Osteocyte (in vitro differentiated cells): ENCODE data around the gene POLR3F. TPM values are rescaled to one million over a fixed set of nuclear protein-coding genes. Genes with fewer than 3 reads are reported as not detected.
A peak's percentile ranks its signal among the peaks of the same experiment; 100 is the strongest.
"Not testable (repeated sequence)": the region's sequence is repeated elsewhere in the genome, so short reads cannot be mapped to it uniquely, and the experiment has no call there.

ENCODE experiments used
- DNase-seq: peaks from one replicate; pipeline ENCODE4 v3.0.0; 2021; ENCODE audit warnings: mixed read lengths; ENCODE audit not compliant: unreplicated experiment; ENCODE audit errors: extremely low spot score
- H3K27ac Mint-ChIP-seq: one replicate; pipeline ENCODE4 v1.8.0; 2021; ENCODE audit warnings: mild to moderate bottlenecking, mixed read lengths; ENCODE audit not compliant: unreplicated experiment
- H3K27me3 Mint-ChIP-seq: one replicate; pipeline ENCODE4 v1.8.0; 2021; ENCODE audit warnings: mixed read lengths; ENCODE audit not compliant: unreplicated experiment
- H3K36me3 Mint-ChIP-seq: one replicate; pipeline ENCODE4 v1.8.0; 2021; ENCODE audit warnings: mixed read lengths; ENCODE audit not compliant: unreplicated experiment
- H3K4me1 Mint-ChIP-seq: one replicate; pipeline ENCODE4 v1.8.0; 2021; ENCODE audit warnings: mixed read lengths; ENCODE audit not compliant: unreplicated experiment
- H3K4me3 Mint-ChIP-seq: one replicate; pipeline ENCODE4 v1.8.0; 2021; ENCODE audit warnings: mild to moderate bottlenecking, moderate library complexity, mixed read lengths; ENCODE audit not compliant: unreplicated experiment
- H3K9me3 Mint-ChIP-seq: one replicate; pipeline ENCODE4 v1.8.0; 2021; ENCODE audit warnings: mixed read lengths; ENCODE audit not compliant: unreplicated experiment
- total RNA-seq: library from RNA; stranded (reverse); gene quantifications from 2 replicates; pipeline ENCODE4 v1.2.1, GENCODE V29; 2021
- TF ChIP-seq, protein P1 (sequence below): fragments of 200-600 bp; sonication (generic); IDR thresholded peaks from 2 replicates; pipeline ENCODE4 v1.5.0; 2021; ENCODE audit warnings: antibody characterized with exemption, mild to moderate bottlenecking, moderate library complexity

POLR3F gene
- total RNA-seq, 1 donor from 2014 or later: 9.4 TPM

DNA sequence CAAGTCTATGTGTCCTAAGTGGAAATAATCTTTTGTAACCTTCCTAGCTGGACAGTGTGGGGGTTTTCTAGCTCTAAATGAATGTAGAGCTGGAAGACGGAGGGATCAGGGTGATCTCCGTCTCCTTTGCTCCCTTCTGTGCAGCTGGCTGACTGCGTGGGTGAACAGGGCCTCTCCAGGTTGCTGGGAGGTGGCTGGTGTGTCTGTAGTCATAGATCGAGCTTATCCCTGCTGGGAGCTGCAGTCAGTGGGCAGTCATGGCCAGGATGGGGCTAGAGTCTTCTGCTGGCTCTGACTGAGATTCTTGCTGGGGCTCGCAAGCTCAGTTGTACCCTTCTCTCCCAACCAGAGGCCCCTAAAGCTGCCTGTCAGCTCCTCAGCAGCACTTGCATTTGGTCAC lies 46.9 kb downstream of the POLR3F start:
- Mint-ChIP-seq H3K4me1 (peaks cover under 1% of the 10 kb centered on the region), H3K27me3 (no peaks in the 10 kb centered on the region), H3K4me3 (no peak overlapping the region), H3K27ac (no peak overlapping the region), H3K36me3 (peaks cover 32% of the 10 kb centered on the region), H3K9me3 (no peaks in the 10 kb centered on the region)
- DNase-seq: no peak
- TF ChIP-seq, protein P1, sequence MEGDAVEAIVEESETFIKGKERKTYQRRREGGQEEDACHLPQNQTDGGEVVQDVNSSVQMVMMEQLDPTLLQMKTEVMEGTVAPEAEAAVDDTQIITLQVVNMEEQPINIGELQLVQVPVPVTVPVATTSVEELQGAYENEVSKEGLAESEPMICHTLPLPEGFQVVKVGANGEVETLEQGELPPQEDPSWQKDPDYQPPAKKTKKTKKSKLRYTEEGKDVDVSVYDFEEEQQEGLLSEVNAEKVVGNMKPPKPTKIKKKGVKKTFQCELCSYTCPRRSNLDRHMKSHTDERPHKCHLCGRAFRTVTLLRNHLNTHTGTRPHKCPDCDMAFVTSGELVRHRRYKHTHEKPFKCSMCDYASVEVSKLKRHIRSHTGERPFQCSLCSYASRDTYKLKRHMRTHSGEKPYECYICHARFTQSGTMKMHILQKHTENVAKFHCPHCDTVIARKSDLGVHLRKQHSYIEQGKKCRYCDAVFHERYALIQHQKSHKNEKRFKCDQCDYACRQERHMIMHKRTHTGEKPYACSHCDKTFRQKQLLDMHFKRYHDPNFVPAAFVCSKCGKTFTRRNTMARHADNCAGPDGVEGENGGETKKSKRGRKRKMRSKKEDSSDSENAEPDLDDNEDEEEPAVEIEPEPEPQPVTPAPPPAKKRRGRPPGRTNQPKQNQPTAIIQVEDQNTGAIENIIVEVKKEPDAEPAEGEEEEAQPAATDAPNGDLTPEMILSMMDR: no peak

DNA sequence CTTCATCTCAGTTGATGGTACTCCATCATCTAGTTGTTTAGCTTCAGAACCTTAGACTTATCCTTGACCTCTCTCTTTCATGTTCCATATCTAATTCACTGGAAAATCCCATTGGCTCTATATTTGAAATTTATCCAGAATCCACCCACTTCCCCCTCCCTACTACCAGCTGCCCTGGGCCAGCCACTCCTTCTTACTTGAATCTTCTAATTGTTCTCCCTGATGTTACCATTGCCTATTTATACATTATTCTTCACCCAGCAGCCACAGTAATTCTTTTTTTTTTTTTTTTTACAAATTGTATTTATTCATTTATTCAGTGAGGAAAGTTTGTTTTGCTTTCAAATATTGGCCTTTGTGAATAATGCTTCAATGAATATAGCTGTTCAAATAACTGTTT lies 48.8 kb downstream of the POLR3F start:
- no peak overlapping the region for H3K4me3 Mint-ChIP-seq
- peaks cover 24% of the 10 kb centered on the region for H3K36me3 Mint-ChIP-seq
- no peak overlapping the region for H3K27ac Mint-ChIP-seq
- TF ChIP-seq, protein P1: no peak
- H3K9me3 Mint-ChIP-seq: no peaks in the 10 kb centered on the region
- DNase-seq: no peak
- no peaks in the 10 kb centered on the region for H3K4me1 Mint-ChIP-seq
- H3K27me3 Mint-ChIP-seq: no peaks in the 10 kb centered on the region

DNA sequence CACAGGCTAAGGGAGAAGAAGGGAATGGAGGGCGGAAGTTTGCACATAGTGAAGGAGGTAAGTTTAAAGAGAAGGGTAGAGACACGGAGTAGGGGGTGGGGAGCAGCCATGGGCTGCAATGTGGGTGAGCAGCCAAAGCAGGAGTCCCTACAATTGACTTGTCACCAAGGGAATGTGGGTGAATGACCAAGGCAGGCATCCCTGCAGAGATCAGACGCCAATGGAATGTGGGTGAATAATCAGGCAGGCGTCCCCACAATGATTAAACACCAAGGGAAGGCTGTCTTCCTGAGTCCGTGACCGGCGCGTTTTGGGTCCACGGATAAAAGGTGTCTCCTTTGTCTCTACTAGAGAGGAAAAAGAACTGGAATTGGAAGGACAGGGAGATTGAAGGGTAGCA lies 54.9 kb downstream of the POLR3F start:
- H3K36me3 Mint-ChIP-seq: peaks cover 20% of the 10 kb centered on the region
- not testable (repeated sequence) for DNase-seq, H3K9me3 Mint-ChIP-seq, H3K4me3 Mint-ChIP-seq, H3K4me1 Mint-ChIP-seq, H3K27me3 Mint-ChIP-seq, H3K27ac Mint-ChIP-seq

DNA sequence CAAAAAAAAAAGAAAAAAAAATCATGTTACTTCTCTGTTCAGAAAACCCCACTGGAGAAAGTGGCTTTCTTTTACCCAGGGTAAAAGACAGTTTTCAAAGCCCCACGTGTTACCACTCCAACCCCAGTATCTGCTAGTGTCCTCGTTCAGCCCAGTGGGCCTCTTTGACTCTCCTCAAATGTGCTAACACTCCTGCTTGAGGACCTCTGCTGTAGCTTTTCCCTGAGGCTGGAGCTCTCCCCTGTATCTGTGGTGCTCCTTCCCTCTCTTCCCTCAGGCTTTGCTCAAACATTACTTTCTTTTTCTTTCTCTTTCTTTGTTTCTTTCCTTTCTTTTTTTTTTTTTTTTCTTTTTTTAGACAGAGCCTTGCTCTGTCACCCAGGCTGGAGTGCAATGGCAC lies 55.9 kb downstream of the POLR3F start:
- H3K36me3 Mint-ChIP-seq: peaks cover 25% of the 10 kb centered on the region
- no peak for DNase-seq
- TF ChIP-seq, protein P1: no peak
- H3K4me1 Mint-ChIP-seq: peaks cover 8% of the 10 kb centered on the region
- H3K4me3 Mint-ChIP-seq: no peak overlapping the region
- no peaks in the 10 kb centered on the region for H3K27me3 Mint-ChIP-seq
- H3K27ac Mint-ChIP-seq: no peak overlapping the region
- H3K9me3 Mint-ChIP-seq: no peaks in the 10 kb centered on the region

DNA sequence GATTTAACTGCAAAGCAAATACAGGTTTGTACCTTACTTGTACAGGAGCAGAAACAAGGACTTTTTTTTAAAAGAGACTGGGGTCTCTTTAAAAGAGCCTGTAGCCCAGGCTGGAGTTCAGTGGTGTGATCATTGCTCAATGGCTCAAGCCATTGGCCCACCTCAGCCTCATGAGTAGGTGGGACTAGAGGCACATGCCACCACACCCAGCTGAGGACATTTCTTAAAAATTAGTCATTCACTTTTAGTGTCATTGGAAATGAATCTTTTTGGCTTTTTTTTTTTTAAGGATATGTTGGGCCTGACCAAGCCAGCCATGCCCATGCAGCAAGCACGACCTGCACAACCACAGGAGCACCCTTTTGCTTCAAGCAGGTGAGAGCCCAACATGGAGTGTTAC lies 57.5 kb downstream of the POLR3F start:
- H3K36me3 Mint-ChIP-seq: peaks cover 35% of the 10 kb centered on the region
- no peak overlapping the region for H3K4me3 Mint-ChIP-seq
- no peaks in the 10 kb centered on the region for H3K27me3 Mint-ChIP-seq
- no peak for DNase-seq
- TF ChIP-seq, protein P1: no peak
- H3K4me1 Mint-ChIP-seq: peaks cover 8% of the 10 kb centered on the region
- H3K9me3 Mint-ChIP-seq: no peaks in the 10 kb centered on the region
- peak overlapping the region; percentile 56 for H3K27ac Mint-ChIP-seq

DNA sequence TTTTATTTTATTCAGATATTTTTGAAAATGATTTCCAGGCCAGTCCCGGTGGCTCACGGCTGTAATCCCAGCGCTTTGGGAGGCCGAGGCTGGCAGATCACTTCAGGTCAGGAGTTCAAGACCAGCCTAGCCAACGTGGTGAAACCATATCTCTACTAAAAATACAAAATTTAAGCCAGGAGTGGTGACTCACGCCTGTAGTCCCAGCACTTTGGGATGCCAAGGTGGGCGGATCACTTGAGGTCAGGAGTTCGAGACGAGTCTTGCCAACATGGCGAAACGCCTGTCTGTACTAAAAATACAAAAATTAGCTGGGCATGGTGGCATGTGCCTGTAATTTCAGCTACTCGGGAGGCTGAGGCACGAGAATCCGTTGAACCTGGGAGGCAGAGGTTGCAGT lies 59.6 kb downstream of the POLR3F start:
- not testable (repeated sequence) for H3K4me3 Mint-ChIP-seq, H3K27ac Mint-ChIP-seq, H3K4me1 Mint-ChIP-seq, H3K9me3 Mint-ChIP-seq, DNase-seq, H3K27me3 Mint-ChIP-seq
- peaks cover 46% of the 10 kb centered on the region for H3K36me3 Mint-ChIP-seq
